ENCODE results near the gene SPATA20. TPM values are rescaled to one million over a fixed set of nuclear protein-coding genes. Genes with fewer than 3 reads are reported as not detected.

The SPATA20 gene
- total and polyA plus RNA-seq, 11 donors, result 13.8 to 83.0 (median 52.3) TPM

- no peaks in the 10 kb centered on the region for H3K36me3 ChIP-seq
- ATAC-seq (no peak), DNase-seq (no peak)
- no peak overlapping the region for H3K27ac ChIP-seq
- H3K27me3 ChIP-seq, result no peaks in the 10 kb centered on the region
- 94 to 99% (median 95%) methylated on average over 2 of the region's 2 CpGs for WGBS, 4 donors
- no peak overlapping the region for H3K4me3 ChIP-seq
- intact Hi-C loops (cut with DNase I), result no loop called here
- no peaks in the 10 kb centered on the region for H3K9me3 ChIP-seq
- H3K4me1 ChIP-seq, result no peaks in the 10 kb centered on the region
- TF ChIP-seq POLR2A (IDR thresholded peaks at IDR 0.05), result no peak
- TF ChIP-seq CTCF (IDR thresholded peaks at IDR 0.05), result no peak
Measured at GRCh38 chr17:50499721-50500120, 47.3 kb upstream of the SPATA20 start.

GRCh38 chr17:50501054-50501453, 45.9 kb upstream of the SPATA20 start:
- intact Hi-C loops (cut with DNase I), result no loop called here

GRCh38 chr17:50502301-50502990, 44.5 kb upstream of the SPATA20 start:
- no peak overlapping the region for H3K27ac ChIP-seq
- TF ChIP-seq POLR2A (IDR thresholded peaks at IDR 0.05), result no peak
- no peak for TF ChIP-seq CTCF (IDR thresholded peaks at IDR 0.05)
- H3K4me1 ChIP-seq, result peaks cover 0 to under 1% (median 0%) of the 10 kb centered on the region in 12 donors
- H3K36me3 ChIP-seq, result no peaks in the 10 kb centered on the region
- no peaks in the 10 kb centered on the region for H3K9me3 ChIP-seq
- H3K4me3 ChIP-seq, result no peak overlapping the region
- H3K27me3 ChIP-seq, result no peaks in the 10 kb centered on the region
- intact Hi-C loops (cut with DNase I), result no loop called here
- 87 to 96% (median 92%) methylated on average over 6 to 9 of the region's 9 CpGs for WGBS, 4 donors
- DNase-seq (no peak), ATAC-seq (no peak)

More at GRCh38 chr17:50501054-50501453, 45.9 kb upstream of the SPATA20 start:
- Histone ChIP-seq H3K4me1 (no peaks in the 10 kb centered on the region), H3K4me3 (no peak overlapping the region), H3K27ac (no peak overlapping the region), H3K36me3 (no peaks in the 10 kb centered on the region), H3K9me3 (no peaks in the 10 kb centered on the region), H3K27me3 (no peaks in the 10 kb centered on the region)
- WGBS, 4 donors, result 35 to 57% (median 39%) methylated on average over 5 of the region's 5 CpGs
- TF ChIP-seq CTCF (IDR thresholded peaks at IDR 0.05), result peak; percentile 17 to 50 (median 32)
- TF ChIP-seq POLR2A (IDR thresholded peaks at IDR 0.05), result no peak
- no peak for DNase-seq
- no peak for ATAC-seq

- Histone ChIP-seq H3K9me3 (no peaks in the 10 kb centered on the region), H3K4me3 (no peak overlapping the region), H3K4me1 (peaks cover 0 to 20% (median 10%) of the 10 kb centered on the region in 12 donors), H3K27ac (no peak overlapping the region), H3K27me3 (no peaks in the 10 kb centered on the region), H3K36me3 (no peaks in the 10 kb centered on the region)
- no peak for DNase-seq
- intact Hi-C loops (cut with DNase I), result no loop called here
- 65 to 85% (median 75%) methylated on average over 7 of the region's 7 CpGs for WGBS, 4 donors
- TF ChIP-seq CTCF (IDR thresholded peaks at IDR 0.05), result no peak
- TF ChIP-seq POLR2A (IDR thresholded peaks at IDR 0.05), result no peak
- ATAC-seq, result no peak
Measured at GRCh38 chr17:50505591-50506130, 41.3 kb upstream of the SPATA20 start.

Data from heart left ventricle (tissue), 16 donors.